HEK293T (cell line): ENCODE data around the gene FAM229A.

Experiments
- ARNT ChIP-seq: fragments of 450-650 bp; IDR thresholded peaks from 2 replicates; pipeline ENCODE4 v1.6.1; 2017; ENCODE audit warnings: mild to moderate bottlenecking
- BHLHE40 ChIP-seq: fragments of 450-650 bp; IDR thresholded peaks from 2 replicates; pipeline ENCODE4 v1.6.1; 2016; ENCODE audit warnings: mild to moderate bottlenecking, moderate library complexity, borderline replicate concordance
- ELF4 ChIP-seq: fragments of 450-650 bp; IDR thresholded peaks from 2 replicates; pipeline ENCODE4 v1.6.1; 2017; ENCODE audit warnings: antibody characterized with exemption
- FOXA1 ChIP-seq: fragments of 450-650 bp; IDR thresholded peaks from 2 replicates; pipeline ENCODE4 v1.6.1; 2016; ENCODE audit warnings: mild to moderate bottlenecking
- FOXM1 ChIP-seq: fragments of 450-650 bp; IDR thresholded peaks from 2 replicates; pipeline ENCODE4 v1.6.1; 2017; ENCODE audit warnings: mild to moderate bottlenecking, borderline replicate concordance
- HDGF ChIP-seq: fragments of 450-650 bp; IDR thresholded peaks from 2 replicates; pipeline ENCODE4 v1.6.1; 2017; ENCODE audit warnings: antibody characterized with exemption, borderline replicate concordance
- PKNOX1 ChIP-seq: fragments of 450-650 bp; IDR thresholded peaks from 2 replicates; pipeline ENCODE4 v1.6.1; 2016
- SP1 ChIP-seq: fragments of 450-650 bp; IDR thresholded peaks from 2 replicates; pipeline ENCODE4 v1.6.1; 2017
- SUZ12 ChIP-seq: fragments of 450-650 bp; IDR thresholded peaks from 2 replicates; pipeline ENCODE4 v1.6.1; 2016; ENCODE audit warnings: mild to moderate bottlenecking
- TARDBP ChIP-seq: fragments of 450-650 bp; IDR thresholded peaks from 2 replicates; pipeline ENCODE4 v1.6.1; 2016
- ZNF384 ChIP-seq: fragments of 450-650 bp; IDR thresholded peaks from 2 replicates; pipeline ENCODE4 v1.6.1; 2016

DNA sequence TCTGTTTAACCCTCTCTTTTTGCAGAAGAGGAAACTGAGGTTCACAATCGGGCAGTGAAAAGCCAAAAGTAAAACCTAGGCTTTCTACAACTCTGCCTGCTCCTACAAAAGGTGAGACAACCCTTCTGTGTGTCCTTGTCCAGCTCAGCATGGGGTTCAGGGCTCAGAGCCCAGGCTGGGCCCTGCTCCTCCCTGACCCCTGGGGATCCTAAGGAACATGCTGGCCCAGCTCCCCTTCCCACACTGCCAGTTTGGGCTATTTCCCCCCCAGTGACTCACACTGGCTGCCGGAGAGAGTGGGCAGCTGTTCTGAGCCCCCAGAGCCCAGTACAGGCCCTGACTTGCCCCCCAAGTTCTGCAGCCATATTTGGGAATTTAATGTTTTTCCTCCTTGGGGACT, 8.9 kb downstream of the FAM229A start:
- TF ChIP-seq HDGF (no peak), PKNOX1 (no peak), ZNF384 (no peak), FOXM1 (no peak), FOXA1 (no peak), SUZ12 (no peak), TARDBP (no peak), SP1 (no peak), ARNT (no peak), BHLHE40 (no peak), ELF4 (no peak)
